GM20431 (cell line): ENCODE data around the gene SLC9A8.

ENCODE experiments used
- in situ Hi-C: fragments of 300-500 bp; cut with MseI, MboI; formaldehyde crosslinking; loops from one replicate; pipeline ENCODE4 v1.15.0; 2020; ENCODE audit warnings: low sequenced_read_pairs; ENCODE audit not compliant: unreplicated experiment

Gene SLC9A8

GRCh38 chr20:49936153-49937026, 123.8 kb downstream of the SLC9A8 start, which contains the start of gene RNF114:
Gene RNF114, plus strand, starts transcription at chr20:49936397. Its CDS starts 16 bp downstream, at chr20:49936413.
- in situ Hi-C loops: no loop called here

- in situ Hi-C loops: no loop called here
Observed at GRCh38 chr20:49937027-49937929, 124.7 kb downstream of the SLC9A8 start.

DNA sequence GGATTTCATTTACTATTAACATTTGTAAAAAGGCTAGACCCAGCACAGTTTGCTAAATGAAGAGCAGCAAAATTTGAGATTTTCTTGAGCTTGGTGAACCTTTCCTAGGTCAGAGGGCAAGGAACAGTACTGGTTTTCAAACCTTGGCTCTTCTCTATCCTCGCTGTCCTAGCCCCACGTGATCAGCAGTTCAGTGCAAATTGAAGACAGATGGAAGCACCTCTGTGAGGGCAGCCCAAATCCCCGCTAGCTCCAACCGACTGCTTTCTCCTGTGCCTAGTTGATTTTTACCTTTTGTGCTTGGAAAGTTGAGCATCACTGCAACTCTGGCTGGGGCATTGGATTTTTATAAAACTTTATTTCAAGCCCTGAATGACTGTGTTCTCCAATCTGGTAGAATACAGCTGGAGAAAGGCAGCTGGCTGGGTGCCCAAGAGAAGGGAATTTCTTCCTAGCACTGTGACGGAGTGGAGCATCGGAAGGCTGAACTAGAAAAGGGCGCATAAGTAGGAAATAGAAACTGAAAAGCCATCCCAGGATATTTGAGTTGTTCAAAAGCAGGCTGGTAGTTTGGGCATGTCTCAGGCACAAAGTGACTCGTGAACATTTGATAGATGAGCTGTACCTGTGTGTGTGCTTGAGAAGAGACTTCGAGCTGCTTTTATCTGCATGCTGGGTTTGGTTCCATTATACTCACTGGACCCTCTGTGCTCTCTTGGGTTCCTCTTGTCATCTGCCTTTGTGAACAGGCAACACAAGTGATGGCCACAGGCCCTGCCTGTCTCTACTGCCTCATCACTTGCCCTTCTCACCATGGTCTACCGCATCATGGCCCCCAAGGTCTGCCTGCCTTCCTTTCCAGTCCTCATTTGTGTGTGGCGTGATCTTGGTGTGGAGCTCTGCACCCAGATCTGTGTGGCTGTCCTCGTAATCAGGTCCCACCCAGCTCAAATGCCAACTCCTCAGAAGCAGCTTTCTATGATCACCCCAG, 125.8 kb downstream of the SLC9A8 start:
- in situ Hi-C loops: no loop called here

DNA sequence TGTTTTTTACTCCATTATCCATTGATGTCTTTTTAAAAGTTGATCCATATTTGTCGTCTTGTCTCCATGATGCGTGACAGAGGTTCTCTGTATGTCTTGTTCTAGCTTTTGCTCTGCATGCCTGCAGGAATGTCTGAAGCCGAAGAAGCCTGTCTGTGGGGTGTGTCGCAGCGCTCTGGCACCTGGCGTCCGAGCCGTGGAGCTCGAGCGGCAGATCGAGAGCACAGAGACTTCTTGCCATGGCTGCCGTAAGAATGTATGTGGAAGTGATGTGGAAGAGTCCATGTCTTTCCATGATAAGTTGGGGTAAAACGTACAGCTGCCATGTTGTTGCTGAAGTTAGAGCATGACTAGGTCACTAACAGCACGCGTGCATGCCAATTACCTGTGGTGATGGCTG, 128.8 kb downstream of the SLC9A8 start:
- in situ Hi-C loops: no loop called here
